Measurements from ENCODE around the gene CTRB1. TPM values are rescaled to one million over a fixed set of nuclear protein-coding genes. Genes with fewer than 3 reads are reported as not detected.

CTRB1 gene
- total RNA-seq, 1 experiment from 2014 or later: not detected

DNA sequence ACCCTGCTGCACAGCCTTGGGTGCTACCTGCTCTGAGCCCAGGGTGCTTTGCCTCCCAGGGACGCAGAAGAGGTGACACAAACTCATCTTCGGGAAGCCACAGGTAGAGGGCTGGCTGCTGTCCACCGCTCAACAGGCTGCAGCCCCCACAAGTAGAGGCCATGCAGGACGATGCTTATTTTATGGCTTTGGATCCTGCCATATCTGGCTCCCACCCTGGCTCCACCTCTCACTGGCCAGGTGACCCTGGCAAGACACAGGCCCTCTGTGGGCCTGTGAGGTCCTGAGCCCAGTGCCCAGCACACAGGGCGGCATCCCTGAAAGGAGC is 44.0 kb downstream of the CTRB1 start:
- no TSS peak for BruUV-seq (replicated peaks)
- H3K27me3 ChIP-seq (ENCODE audit: insufficient read depth, low read depth): no peaks in the 10 kb centered on the region
- no peak for DNase-seq
- H3K4me2 ChIP-seq: no peak overlapping the region
- H3K4me3 ChIP-seq: no peak overlapping the region
- no peaks in the 10 kb centered on the region for H3K9me3 ChIP-seq (ENCODE audit: insufficient read depth, low read depth)
- CTCF ChIA-PET: no interaction called here
- H3K4me1 ChIP-seq (replicated peaks; ENCODE audit: insufficient read depth): peaks cover 36% of the 10 kb centered on the region
- H4K20me1 ChIP-seq (ENCODE audit: insufficient read depth): peaks cover 59% of the 10 kb centered on the region
- TF ChIP-seq, protein P1, sequence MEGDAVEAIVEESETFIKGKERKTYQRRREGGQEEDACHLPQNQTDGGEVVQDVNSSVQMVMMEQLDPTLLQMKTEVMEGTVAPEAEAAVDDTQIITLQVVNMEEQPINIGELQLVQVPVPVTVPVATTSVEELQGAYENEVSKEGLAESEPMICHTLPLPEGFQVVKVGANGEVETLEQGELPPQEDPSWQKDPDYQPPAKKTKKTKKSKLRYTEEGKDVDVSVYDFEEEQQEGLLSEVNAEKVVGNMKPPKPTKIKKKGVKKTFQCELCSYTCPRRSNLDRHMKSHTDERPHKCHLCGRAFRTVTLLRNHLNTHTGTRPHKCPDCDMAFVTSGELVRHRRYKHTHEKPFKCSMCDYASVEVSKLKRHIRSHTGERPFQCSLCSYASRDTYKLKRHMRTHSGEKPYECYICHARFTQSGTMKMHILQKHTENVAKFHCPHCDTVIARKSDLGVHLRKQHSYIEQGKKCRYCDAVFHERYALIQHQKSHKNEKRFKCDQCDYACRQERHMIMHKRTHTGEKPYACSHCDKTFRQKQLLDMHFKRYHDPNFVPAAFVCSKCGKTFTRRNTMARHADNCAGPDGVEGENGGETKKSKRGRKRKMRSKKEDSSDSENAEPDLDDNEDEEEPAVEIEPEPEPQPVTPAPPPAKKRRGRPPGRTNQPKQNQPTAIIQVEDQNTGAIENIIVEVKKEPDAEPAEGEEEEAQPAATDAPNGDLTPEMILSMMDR (conservative IDR thresholded peaks at IDR 0.05): no peak
- TF ChIP-seq EZH2 (IDR thresholded peaks at IDR 0.05; ENCODE audit: low read depth): no peak
- POLR2A ChIA-PET (ENCODE audit: unreplicated experiment): no interaction called here
- H3K9me2 ChIP-seq (ENCODE audit: insufficient read depth): no peaks in the 10 kb centered on the region
- H3K27ac ChIP-seq: no peak overlapping the region
- H3K36me3 ChIP-seq (ENCODE audit: low read depth): 0 out of 2 replicates have a peak, but pooled peaks cover 3% of the 10 kb centered on the region
- no peak overlapping the region for H2AFZ ChIP-seq
- peaks cover 75% of the 10 kb centered on the region for H3K79me2 ChIP-seq (ENCODE audit: low read depth)
- intact Hi-C loops (cut with micrococcal nuclease; ENCODE audit: unreplicated experiment): no loop called here
- no peaks in the 10 kb centered on the region for H3F3A ChIP-seq (ENCODE audit: insufficient read depth, low read depth)

GRCh38 chr16:75263291-75263962 is 44.6 kb downstream of the CTRB1 start:
- Histone ChIP-seq H3K9me3 (ENCODE audit: insufficient read depth, low read depth) (no peaks in the 10 kb centered on the region), H3K27me3 (ENCODE audit: insufficient read depth, low read depth) (no peaks in the 10 kb centered on the region), H3F3A (ENCODE audit: insufficient read depth, low read depth) (peaks cover 5% of the 10 kb centered on the region; the same call in 1 of the 2 replicates), H3K9me2 (ENCODE audit: insufficient read depth) (no peaks in the 10 kb centered on the region), H4K20me1 (ENCODE audit: insufficient read depth) (peaks cover 53% of the 10 kb centered on the region), H3K4me1 (replicated peaks; ENCODE audit: insufficient read depth) (peaks cover 42% of the 10 kb centered on the region), H3K4me3 (peak overlapping the region; percentile 99; the same call in 1 of the 2 replicates), H3K27ac (no peak overlapping the region), H3K4me2 (peak overlapping the region; percentile 99), H3K36me3 (ENCODE audit: low read depth) (0 out of 2 replicates have a peak, but pooled peaks cover 3% of the 10 kb centered on the region), H2AFZ (no peak overlapping the region), H3K79me2 (ENCODE audit: low read depth) (peaks cover 68% of the 10 kb centered on the region)
- CTCF ChIA-PET: no interaction called here
- BruUV-seq (replicated peaks): no TSS peak
- POLR2A ChIA-PET (ENCODE audit: unreplicated experiment): no interaction called here
- no peak for DNase-seq
- intact Hi-C loops (cut with micrococcal nuclease; ENCODE audit: unreplicated experiment): no loop called here
- TF ChIP-seq EZH2 (IDR thresholded peaks at IDR 0.05; ENCODE audit: low read depth): no peak
- TF ChIP-seq, protein P1 (conservative IDR thresholded peaks at IDR 0.05): no peak

- no peak for TF ChIP-seq EZH2 (IDR thresholded peaks at IDR 0.05; ENCODE audit: low read depth)
- TF ChIP-seq, protein P1 (conservative IDR thresholded peaks at IDR 0.05): no peak
- ChIA-PET CTCF (no interaction called here), POLR2A (ENCODE audit: unreplicated experiment) (interaction anchor here (0.6 kb wide), 1 partner anchor 19 kb away, joined by 6 read pairs; no protein-coding TSS in a partner anchor)
- Histone ChIP-seq H3K27me3 (ENCODE audit: insufficient read depth, low read depth) (no peaks in the 10 kb centered on the region), H2AFZ (no peak overlapping the region), H3K4me1 (replicated peaks; ENCODE audit: insufficient read depth) (peaks cover 43% of the 10 kb centered on the region), H3K4me2 (peak overlapping the region; percentile 99), H3F3A (ENCODE audit: insufficient read depth, low read depth) (peaks cover 7% of the 10 kb centered on the region; the same call in 1 of the 2 replicates), H3K4me3 (peak overlapping the region; percentile 99; the same call in 1 of the 2 replicates), H3K36me3 (ENCODE audit: low read depth) (0 out of 2 replicates have a peak, but pooled peaks cover 3% of the 10 kb centered on the region), H3K27ac (no peak overlapping the region), H3K9me2 (ENCODE audit: insufficient read depth) (no peaks in the 10 kb centered on the region), H3K79me2 (ENCODE audit: low read depth) (peaks cover 63% of the 10 kb centered on the region), H3K9me3 (ENCODE audit: insufficient read depth, low read depth) (no peaks in the 10 kb centered on the region), H4K20me1 (ENCODE audit: insufficient read depth) (peaks cover 47% of the 10 kb centered on the region)
- peak; percentile 55 to 63 for DNase-seq
- intact Hi-C loops (cut with micrococcal nuclease; ENCODE audit: unreplicated experiment): loop anchor here (1.0 kb wide), 1 partner anchor 19 kb away; no protein-coding TSS in a partner anchor
- BruUV-seq (replicated peaks): no TSS peak
These were observed 45.2 kb downstream of the CTRB1 start for GRCh38 chr16:75263963-75264445.
